ENCODE data around the gene MPST.

Gene MPST

DNA sequence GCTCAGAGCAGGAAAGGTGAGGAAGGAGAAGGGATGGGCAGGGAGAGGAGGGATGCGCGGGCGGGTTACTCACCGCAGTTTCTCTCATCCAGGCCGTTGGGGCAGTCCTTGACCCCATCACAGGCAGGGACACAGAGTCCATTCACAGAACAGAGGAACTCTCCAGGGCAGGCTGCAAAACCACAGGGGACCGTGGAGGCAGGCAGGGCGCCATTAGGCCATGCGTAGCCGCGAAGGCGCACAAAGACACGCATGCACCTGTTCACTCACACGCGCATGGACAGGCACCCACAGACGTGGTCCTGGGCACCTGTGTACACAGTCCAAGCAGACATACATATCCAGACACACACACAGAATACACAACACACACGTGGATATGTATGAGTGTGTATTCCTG lies 55.0 kb downstream of the MPST start:
- no peak for DNase-seq (ENCODE audit: low spot score)
- H3K27ac ChIP-seq: no peak overlapping the region
- TF ChIP-seq, protein P1, sequence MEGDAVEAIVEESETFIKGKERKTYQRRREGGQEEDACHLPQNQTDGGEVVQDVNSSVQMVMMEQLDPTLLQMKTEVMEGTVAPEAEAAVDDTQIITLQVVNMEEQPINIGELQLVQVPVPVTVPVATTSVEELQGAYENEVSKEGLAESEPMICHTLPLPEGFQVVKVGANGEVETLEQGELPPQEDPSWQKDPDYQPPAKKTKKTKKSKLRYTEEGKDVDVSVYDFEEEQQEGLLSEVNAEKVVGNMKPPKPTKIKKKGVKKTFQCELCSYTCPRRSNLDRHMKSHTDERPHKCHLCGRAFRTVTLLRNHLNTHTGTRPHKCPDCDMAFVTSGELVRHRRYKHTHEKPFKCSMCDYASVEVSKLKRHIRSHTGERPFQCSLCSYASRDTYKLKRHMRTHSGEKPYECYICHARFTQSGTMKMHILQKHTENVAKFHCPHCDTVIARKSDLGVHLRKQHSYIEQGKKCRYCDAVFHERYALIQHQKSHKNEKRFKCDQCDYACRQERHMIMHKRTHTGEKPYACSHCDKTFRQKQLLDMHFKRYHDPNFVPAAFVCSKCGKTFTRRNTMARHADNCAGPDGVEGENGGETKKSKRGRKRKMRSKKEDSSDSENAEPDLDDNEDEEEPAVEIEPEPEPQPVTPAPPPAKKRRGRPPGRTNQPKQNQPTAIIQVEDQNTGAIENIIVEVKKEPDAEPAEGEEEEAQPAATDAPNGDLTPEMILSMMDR (IDR thresholded peaks at IDR 0.05): no peak
- no peak overlapping the region for H3K4me3 ChIP-seq

GRCh38 chr22:37075046-37075445 lies 55.5 kb downstream of the MPST start:
- DNase-seq (ENCODE audit: low spot score): no peak
- Histone ChIP-seq H3K27ac (no peak overlapping the region), H3K4me3 (no peak overlapping the region)
- TF ChIP-seq, protein P1 (IDR thresholded peaks at IDR 0.05): no peak

DNA sequence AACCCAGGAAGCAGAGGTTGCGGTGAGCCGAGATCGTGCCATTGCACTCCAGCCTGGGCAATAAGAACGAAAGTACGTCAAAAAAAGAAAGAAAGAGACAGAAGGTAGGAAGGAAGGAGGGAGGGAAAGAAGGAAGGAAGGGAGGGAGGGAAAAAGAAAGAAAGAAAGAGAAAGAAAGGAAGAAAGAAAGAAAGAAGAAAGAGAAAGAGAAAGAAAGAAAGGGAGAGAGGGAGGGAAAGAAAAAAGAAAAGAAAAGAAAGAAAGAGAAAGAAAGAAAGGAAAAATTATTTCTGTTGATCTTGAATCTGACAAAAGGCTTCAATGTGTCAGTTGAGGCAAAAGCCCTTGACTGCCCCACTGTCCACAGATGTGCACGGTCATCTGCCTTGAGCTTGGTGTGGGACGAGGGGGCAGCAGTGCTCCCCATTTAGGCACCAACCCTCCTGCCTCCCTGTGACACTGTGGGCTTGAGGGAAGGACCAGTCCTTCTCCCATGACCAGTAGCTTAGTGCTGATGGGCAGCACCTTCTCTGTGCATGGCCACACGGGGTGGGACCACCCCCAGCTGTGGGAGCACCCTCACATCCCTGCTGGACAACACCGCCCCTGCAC lies 56.4 kb downstream of the MPST start:
- Histone ChIP-seq H3K4me3 (no peak overlapping the region), H3K27ac (no peak overlapping the region)
- DNase-seq (ENCODE audit: low spot score): no peak
- TF ChIP-seq, protein P1 (IDR thresholded peaks at IDR 0.05): no peak

GRCh38 chr22:37077802-37078448 lies 58.4 kb downstream of the MPST start:
- H3K27ac ChIP-seq: no peak overlapping the region
- DNase-seq (ENCODE audit: low spot score): no peak
- TF ChIP-seq, protein P1 (IDR thresholded peaks at IDR 0.05): peak; percentile 66
- H3K4me3 ChIP-seq: no peak overlapping the region

DNA sequence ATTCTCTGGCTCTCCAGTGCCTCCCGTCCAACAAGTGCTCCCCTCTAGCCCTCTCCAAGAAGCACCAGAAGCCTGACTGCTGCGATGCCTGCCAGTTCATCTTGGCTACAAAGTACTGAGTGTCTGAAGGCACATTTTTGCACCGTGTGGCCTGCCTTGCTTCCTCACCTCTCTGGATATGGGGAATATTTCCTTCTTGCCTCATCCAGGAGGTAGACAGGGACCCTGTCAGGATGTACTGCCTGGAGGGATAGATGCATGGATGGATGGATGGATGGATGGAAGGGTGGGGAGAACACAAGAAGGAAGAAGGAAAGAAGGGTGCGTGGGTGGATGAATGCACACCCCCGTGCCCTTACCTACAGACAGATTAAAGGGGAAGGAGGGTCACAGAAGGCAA lies 59.6 kb downstream of the MPST start:
- no peak for DNase-seq (ENCODE audit: low spot score)
- H3K4me3 ChIP-seq: no peak overlapping the region
- no peak overlapping the region for H3K27ac ChIP-seq
- TF ChIP-seq, protein P1 (IDR thresholded peaks at IDR 0.05): no peak

Measured in coronary artery (tissue), 2 donors.